Sigmoid colon (tissue), 4 donors: ENCODE measurements around the gene CLN6.

ENCODE experiments used
- EP300 ChIP-seq, 4 donors: sonication (generic); formaldehyde crosslinking; IDR thresholded peaks; one replicate each; pipeline ENCODE4 v1.6.1; 2017; ENCODE audit warnings: antibody characterized with exemption in 4 of 4
- POLR2A ChIP-seq, 2 donors: fragments of 450-650 bp; IDR thresholded peaks; one replicate each; pipeline ENCODE4 v1.6.1; 2016; ENCODE audit warnings: antibody characterized with exemption in 2 of 2, mild to moderate bottlenecking in 2 of 2, moderate library complexity in 2 of 2

GRCh38 chr15:68192804-68193486 is 36.6 kb downstream of the CLN6 start:
- TF ChIP-seq EP300 (IDR thresholded peaks at IDR 0.05) = no peak
- no peak for TF ChIP-seq POLR2A (IDR thresholded peaks at IDR 0.05)
